Naive B cell (primary cell): ENCODE measurements around the gene EXOC6B. TPM values are rescaled to one million over a fixed set of nuclear protein-coding genes. Genes with fewer than 3 reads are reported as not detected.

Source experiments
- ATAC-seq, 2 donors: fragments of 150-1000 bp; cut with Tn5 transposase; 2 replicates each; pipeline ENCODE4 v1.10.0; 2021; ENCODE audit warnings: low read depth in 2 of 2, mild to moderate bottlenecking in 2 of 2, moderate library complexity in 2 of 2
- DNase-seq: peaks from one replicate; pipeline ENCODE4 v3.0.0; 2022
- H3K27ac Mint-ChIP-seq, 6 donors: one replicate each; pipeline ENCODE4 v1.8.0; 2020 to 2022; ENCODE audit warnings: mild to moderate bottlenecking in 6 of 6, mixed read lengths in 6 of 6, moderate library complexity in 5 of 6, inconsistent platforms in 2 of 6
- H3K27me3 Mint-ChIP-seq, 3 donors: one replicate each; pipeline ENCODE4 v1.8.0; 2021 to 2022; ENCODE audit warnings: mixed read lengths in 3 of 3, mild to moderate bottlenecking in 1 of 3
- H3K36me3 Mint-ChIP-seq, 2 donors: one replicate each; pipeline ENCODE4 v1.8.0; 2020 to 2022; ENCODE audit warnings: mixed read lengths in 2 of 2, inconsistent platforms in 1 of 2, mild to moderate bottlenecking in 1 of 2
- H3K4me1 Mint-ChIP-seq, 3 donors: one replicate each; pipeline ENCODE4 v1.8.0; 2020 to 2022; ENCODE audit warnings: mixed read lengths in 3 of 3, inconsistent platforms in 1 of 3, mild to moderate bottlenecking in 1 of 3, moderate library complexity in 1 of 3
- H3K4me3 Mint-ChIP-seq, 8 donors: one replicate each; pipeline ENCODE4 v1.8.0; 2020 to 2022; ENCODE audit warnings: mild to moderate bottlenecking in 8 of 8, mixed read lengths in 8 of 8, moderate library complexity in 8 of 8, inconsistent platforms in 2 of 8
- H3K9me3 Mint-ChIP-seq, 7 donors: one replicate each; pipeline ENCODE4 v1.8.0; 2020 to 2022; ENCODE audit warnings: mixed read lengths in 7 of 7, mild to moderate bottlenecking in 5 of 7, inconsistent platforms in 2 of 7, moderate library complexity in 1 of 7
- polyA plus RNA-seq, 6 donors: library from polyadenylated mRNA; unstranded; fragments of 300-500 nt; fragmentation: Illumina TruSeq; gene quantifications; one replicate each; pipeline ENCODE4 v1.2.3, GENCODE V29; 2021; ENCODE audit warnings: low read depth in 6 of 6

EXOC6B gene
- polyA plus RNA-seq, 6 donors from 2014 or later: 1.8 to 3.0 (median 2.6) TPM; not detected in 1

DNA sequence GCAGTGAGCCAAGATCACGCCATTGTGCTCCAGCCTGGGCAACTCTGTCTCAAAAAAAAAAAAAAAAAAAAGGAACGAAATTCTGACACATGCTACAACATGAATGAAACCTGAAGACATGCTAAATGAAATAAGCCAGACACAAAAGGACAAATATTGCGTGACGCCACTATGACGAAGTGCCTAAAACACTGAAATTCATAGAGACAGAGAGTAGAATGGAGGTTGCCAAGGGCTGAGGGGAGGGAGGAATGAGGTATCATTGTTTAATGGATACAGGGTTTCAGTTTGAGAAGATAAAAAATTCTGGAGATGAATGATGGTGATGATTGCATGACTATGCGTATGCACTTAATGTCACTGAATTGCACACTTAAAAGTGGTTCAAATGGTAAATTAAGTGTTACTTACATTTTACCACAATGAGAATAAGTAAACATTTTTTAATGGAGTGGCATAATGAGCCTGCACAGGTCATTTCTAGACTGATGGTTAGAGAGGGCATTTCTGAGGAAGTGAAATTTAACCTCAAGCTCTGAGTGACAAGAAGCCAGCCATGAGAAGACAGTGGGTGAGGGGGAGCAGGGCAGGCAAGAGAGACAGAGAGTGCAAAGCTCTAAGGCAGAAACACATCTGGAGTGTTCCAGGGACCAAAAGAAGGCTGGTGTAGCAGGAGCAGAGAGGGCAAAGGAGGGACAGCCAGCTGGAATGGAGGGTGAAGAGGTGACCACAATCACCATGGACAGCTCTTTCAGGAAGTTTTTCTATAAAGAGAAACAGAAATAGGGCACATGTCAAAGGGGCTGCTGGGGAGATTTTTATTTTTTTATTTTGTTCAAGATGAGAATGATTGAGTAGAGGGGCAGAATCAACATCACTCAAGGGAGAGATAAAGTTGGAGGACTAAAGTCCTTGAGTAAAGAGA is 20.6 kb upstream of the EXOC6B start:
- no peaks in the 10 kb centered on the region for H3K9me3 Mint-ChIP-seq
- no peak overlapping the region for H3K4me3 Mint-ChIP-seq
- DNase-seq (no peak), ATAC-seq (peak; percentile 47 to 49)
- H3K27ac Mint-ChIP-seq: no peak overlapping the region
- H3K27me3 Mint-ChIP-seq: peaks cover 15 to 30% (median 30%) of the 10 kb centered on the region in 3 donors
- no peaks in the 10 kb centered on the region for H3K4me1 Mint-ChIP-seq
- no peaks in the 10 kb centered on the region for H3K36me3 Mint-ChIP-seq

DNA sequence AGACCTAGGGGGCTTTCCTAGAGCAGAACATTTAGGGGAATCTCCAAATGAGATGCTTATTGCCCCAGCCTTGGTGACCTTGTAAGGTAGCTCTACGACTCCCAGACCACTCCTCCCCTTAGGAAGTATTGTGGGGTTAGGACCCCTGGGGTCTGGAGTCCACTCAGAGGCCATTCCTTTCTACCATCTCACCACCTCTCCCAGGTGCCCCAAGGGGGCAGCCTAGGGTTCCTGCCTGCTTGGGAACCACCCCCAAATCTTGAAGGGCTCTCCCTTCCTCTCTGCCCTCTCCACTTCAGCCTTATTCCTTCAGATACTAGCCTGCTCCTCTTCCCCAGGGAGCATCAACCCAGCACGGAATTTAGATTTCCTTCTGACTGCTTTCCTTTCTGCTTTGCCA is 17.5 kb upstream of the EXOC6B start:
- no peak overlapping the region for H3K4me3 Mint-ChIP-seq
- H3K27me3 Mint-ChIP-seq: peaks cover 28 to 41% (median 39%) of the 10 kb centered on the region in 3 donors
- no peaks in the 10 kb centered on the region for H3K9me3 Mint-ChIP-seq
- ATAC-seq (no peak), DNase-seq (no peak)
- no peak overlapping the region for H3K27ac Mint-ChIP-seq
- H3K4me1 Mint-ChIP-seq: no peaks in the 10 kb centered on the region
- H3K36me3 Mint-ChIP-seq: no peaks in the 10 kb centered on the region

DNA sequence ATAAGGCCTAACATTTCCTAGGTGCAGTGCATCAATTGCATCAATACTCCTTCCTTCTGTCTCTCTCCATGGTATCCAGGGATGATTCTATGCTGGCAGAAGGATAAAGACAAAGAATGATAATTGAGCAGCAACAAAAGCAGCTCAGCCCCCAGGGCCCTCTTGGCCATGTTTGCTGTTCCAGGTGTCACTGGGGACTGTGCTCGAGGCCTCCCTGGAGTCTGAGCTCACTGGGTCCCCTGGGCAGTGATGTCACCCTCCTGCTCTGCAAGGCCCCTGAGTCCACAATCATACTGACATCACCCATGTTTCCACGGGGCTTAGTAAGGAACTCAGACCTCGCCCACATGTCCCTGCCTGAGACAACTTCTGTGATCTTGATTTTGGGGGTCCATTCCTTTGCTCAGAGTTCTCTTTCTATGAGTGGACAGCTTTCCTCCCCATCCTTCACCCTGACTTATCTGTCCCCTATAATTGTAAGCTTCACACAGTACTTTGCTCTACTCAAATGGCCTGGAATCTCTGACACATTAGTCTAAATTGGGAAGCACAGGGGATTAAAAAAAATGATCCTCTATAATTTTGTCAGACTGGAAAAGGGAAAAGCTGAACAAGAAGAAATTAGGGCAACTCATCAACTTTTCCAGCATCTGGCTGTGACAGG is 15.8 kb upstream of the EXOC6B start:
- DNase-seq: no peak

DNA sequence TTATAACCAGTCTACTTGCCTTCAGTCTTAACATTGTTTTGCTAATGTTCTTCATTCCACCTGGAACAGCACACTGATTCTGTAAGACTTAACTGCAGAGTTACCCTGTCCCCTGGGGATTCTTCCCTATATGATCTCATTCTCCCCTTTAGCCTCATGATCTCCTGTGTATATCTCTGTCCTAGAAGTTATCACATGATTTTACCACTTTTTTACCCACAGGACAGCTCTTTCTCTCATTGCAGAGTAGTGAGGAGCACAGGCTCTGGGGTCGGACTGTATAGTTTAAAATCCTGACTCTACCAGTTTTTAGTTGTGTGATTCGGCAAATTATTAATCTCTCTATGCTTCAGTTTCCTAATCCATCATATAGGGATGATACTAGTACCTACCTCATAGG is 14.2 kb upstream of the EXOC6B start:
- H3K4me3 Mint-ChIP-seq: no peak overlapping the region
- no peaks in the 10 kb centered on the region for H3K9me3 Mint-ChIP-seq
- H3K4me1 Mint-ChIP-seq: no peaks in the 10 kb centered on the region
- ATAC-seq: no peak
- no peak for DNase-seq
- H3K27ac Mint-ChIP-seq: no peak overlapping the region
- H3K36me3 Mint-ChIP-seq: no peaks in the 10 kb centered on the region
- H3K27me3 Mint-ChIP-seq: peaks cover 36 to 55% (median 46%) of the 10 kb centered on the region in 3 donors

More for the DNA sequence above, 15.8 kb upstream of the EXOC6B start:
- no peak overlapping the region for H3K4me3 Mint-ChIP-seq
- no peaks in the 10 kb centered on the region for H3K4me1 Mint-ChIP-seq
- ATAC-seq: no peak
- peaks cover 28 to 41% (median 39%) of the 10 kb centered on the region in 3 donors for H3K27me3 Mint-ChIP-seq
- no peak overlapping the region for H3K27ac Mint-ChIP-seq
- H3K36me3 Mint-ChIP-seq: no peaks in the 10 kb centered on the region
- H3K9me3 Mint-ChIP-seq: no peaks in the 10 kb centered on the region

DNA sequence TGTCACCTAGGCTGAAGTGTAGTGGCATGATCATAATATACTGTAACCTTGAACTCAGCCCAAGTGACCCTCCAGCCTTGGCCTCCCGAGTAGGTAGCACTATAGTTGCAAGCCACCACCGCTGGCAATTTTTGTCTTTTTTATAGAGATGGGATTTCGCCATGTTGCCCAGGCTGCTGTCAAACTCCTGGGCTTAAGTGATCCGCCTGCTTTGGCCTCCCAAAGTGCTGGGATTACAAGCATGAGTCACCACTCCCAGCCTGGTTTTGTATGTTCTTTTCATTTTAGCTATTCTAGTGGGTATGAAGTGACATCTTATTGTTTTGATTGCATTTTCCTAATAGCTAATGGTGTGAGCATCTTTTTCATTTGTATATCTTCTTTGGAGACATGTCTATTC is 11.3 kb upstream of the EXOC6B start:
- ATAC-seq (no peak), DNase-seq (no peak)
- H3K4me3 Mint-ChIP-seq: no peak overlapping the region

DNA sequence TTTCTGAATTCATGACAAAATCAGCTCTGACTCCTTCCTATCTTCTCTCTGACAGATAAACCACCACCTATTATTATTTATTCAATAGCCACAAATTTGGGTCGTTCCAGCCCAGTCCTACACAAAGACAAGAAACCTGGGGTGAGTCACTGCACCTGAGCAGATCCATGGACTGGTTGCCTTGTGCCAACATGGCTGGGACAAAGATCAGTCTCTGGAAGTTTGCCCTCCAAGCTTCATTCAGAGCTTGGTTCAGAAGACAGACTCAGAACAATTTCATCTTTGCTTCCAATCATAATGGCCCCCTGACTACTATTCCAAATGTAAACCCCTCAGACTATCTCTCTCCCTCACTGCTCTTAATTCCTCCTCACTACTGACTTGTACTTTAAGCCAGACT is 9.6 kb upstream of the EXOC6B start:
- DNase-seq (no peak), ATAC-seq (no peak)
- H3K27ac Mint-ChIP-seq: no peak overlapping the region
- H3K27me3 Mint-ChIP-seq: peaks cover 29 to 44% (median 40%) of the 10 kb centered on the region in 3 donors
- peaks cover 0 to 1% (median 0%) of the 10 kb centered on the region in 7 donors for H3K9me3 Mint-ChIP-seq
- H3K4me1 Mint-ChIP-seq: no peaks in the 10 kb centered on the region
- H3K36me3 Mint-ChIP-seq: no peaks in the 10 kb centered on the region
- no peak overlapping the region for H3K4me3 Mint-ChIP-seq

More for the DNA sequence above, 11.3 kb upstream of the EXOC6B start:
- Mint-ChIP-seq H3K27ac (no peak overlapping the region), H3K27me3 (peaks cover 41 to 52% (median 51%) of the 10 kb centered on the region in 3 donors), H3K36me3 (no peaks in the 10 kb centered on the region), H3K4me1 (no peaks in the 10 kb centered on the region), H3K9me3 (peaks cover 0 to 1% (median 0%) of the 10 kb centered on the region in 7 donors)

DNA sequence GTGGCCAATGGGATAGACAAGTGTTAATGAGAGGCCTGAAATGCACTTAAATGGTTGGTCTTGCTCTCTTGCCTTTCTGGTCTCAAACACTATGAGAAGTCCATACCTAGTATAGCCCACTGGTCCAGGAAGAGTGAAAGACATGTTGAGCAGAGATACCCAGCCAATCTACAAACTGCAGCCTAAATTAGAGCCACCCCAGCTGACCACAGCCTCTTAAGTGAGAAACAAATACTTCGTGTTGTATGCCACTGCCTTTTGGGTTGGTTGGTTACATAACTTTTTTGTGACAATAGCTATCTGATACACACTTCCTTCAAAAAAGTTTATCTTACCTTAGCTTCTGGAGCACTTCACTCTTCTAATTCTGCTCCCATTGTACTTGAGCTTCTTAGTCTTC is 8.8 kb upstream of the EXOC6B start:
- Mint-ChIP-seq H3K9me3 (peaks cover 0 to 1% (median 0%) of the 10 kb centered on the region in 7 donors), H3K4me3 (no peak overlapping the region), H3K27ac (peak overlapping the region in 1 of 6 donors; percentile 75), H3K4me1 (no peaks in the 10 kb centered on the region), H3K27me3 (peaks cover 22 to 46% (median 41%) of the 10 kb centered on the region in 3 donors), H3K36me3 (no peaks in the 10 kb centered on the region)
- ATAC-seq (no peak), DNase-seq (no peak)

DNA sequence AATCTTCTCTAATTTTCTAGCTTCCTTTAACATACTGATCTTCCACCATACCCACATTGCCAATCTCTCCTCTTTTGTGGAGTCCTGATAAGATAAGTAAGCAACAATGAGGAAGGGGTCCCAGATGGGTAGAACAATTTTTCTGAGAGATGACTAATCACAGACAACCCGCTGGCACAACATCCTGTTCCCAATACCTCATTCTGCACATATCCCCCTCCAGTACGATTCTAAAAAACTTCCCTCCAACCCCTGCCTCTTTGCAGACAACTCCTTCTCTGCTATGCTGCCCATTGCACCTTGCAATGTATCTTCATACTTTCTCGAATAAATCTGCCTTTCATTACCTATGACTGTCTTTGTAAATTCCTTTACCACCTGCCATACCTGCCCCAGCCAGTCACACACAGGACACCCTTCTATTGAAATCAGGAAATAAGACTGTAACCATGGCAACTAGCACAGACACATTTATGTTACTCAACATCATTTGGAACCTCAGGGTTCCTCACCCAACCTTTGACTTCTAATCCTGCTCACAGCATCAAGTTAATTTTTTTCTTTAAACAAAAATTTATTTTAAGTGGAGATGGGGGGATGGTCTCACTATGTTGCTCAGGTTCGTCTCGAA is 7.4 kb upstream of the EXOC6B start:
- peaks cover 30 to 51% (median 45%) of the 10 kb centered on the region in 3 donors for H3K27me3 Mint-ChIP-seq
- no peak overlapping the region for H3K4me3 Mint-ChIP-seq
- H3K36me3 Mint-ChIP-seq: no peaks in the 10 kb centered on the region
- H3K27ac Mint-ChIP-seq: peak overlapping the region in 1 of 6 donors; percentile 4
- ATAC-seq: peak; percentile 63 to 64
- H3K9me3 Mint-ChIP-seq: peaks cover 0 to 1% (median 0%) of the 10 kb centered on the region in 7 donors
- DNase-seq: no peak
- H3K4me1 Mint-ChIP-seq: no peaks in the 10 kb centered on the region

DNA sequence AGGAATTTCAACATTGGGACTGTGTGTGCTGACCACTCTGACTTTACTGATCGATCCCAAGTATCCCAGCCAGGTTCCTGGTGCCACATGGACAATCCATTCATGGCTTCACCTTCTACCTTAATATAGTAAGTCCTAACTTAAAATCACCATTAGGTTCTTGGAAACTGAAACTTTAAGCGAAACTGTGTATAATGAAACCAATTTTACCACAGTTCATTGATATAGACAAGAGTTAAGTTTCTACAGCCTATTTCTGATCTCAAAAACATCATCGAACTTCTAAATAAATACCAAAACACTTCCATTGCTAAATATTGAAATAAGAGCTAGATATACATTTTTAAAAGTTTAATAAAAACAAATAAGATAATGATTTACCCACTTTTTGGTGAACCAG is 4.4 kb upstream of the EXOC6B start:
- Mint-ChIP-seq H3K27ac (no peak overlapping the region), H3K9me3 (peaks cover 0 to 1% (median 0%) of the 10 kb centered on the region in 7 donors), H3K4me1 (peaks cover 6% of the 10 kb centered on the region in 3 donors), H3K36me3 (peaks cover 0 to 6% of the 10 kb centered on the region in 2 donors), H3K4me3 (peak overlapping the region in 1 of 8 donors; percentile 31), H3K27me3 (peaks cover 27 to 51% (median 47%) of the 10 kb centered on the region in 3 donors)
- ATAC-seq (no peak), DNase-seq (no peak)

DNA sequence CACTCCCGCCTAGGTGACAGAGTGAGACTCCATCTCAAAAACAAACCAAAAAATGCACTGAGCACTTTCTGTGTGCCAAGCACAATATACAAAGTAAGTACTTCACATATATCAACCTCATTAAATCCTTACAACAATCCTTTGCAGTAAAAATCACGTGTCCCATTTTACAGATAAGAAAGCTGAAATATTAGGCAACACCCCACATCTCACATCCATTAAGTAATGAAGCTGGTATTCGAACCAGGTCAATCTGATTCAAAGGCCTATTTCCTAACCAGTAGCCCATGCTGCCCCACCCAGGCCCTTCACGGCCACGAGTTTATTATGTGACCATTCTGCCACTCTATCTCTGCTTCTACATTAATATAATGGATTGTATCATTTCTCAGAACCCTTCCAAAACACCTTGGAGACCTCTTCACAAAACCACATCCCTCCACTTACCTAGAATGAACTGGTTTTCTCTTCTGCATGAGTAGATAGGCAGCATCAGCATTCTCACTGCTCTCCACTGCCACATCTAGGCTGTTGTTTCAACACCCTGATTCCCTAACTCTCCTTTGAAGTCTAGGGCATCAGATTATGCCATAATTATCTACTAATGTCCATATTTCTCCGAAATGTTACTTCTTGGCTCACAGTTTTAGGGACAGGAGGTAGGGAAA is 3.1 kb upstream of the EXOC6B start:
- Mint-ChIP-seq H3K36me3 (peaks cover 0 to 6% of the 10 kb centered on the region in 2 donors), H3K4me3 (peak overlapping the region in 1 of 8 donors; percentile 53), H3K27ac (no peak overlapping the region), H3K27me3 (peaks cover 32 to 44% (median 37%) of the 10 kb centered on the region in 3 donors), H3K4me1 (peaks cover 17 to 19% (median 19%) of the 10 kb centered on the region in 3 donors), H3K9me3 (peaks cover 0 to under 1% (median 0%) of the 10 kb centered on the region in 7 donors)
- no peak for DNase-seq
- ATAC-seq: no peak

DNA sequence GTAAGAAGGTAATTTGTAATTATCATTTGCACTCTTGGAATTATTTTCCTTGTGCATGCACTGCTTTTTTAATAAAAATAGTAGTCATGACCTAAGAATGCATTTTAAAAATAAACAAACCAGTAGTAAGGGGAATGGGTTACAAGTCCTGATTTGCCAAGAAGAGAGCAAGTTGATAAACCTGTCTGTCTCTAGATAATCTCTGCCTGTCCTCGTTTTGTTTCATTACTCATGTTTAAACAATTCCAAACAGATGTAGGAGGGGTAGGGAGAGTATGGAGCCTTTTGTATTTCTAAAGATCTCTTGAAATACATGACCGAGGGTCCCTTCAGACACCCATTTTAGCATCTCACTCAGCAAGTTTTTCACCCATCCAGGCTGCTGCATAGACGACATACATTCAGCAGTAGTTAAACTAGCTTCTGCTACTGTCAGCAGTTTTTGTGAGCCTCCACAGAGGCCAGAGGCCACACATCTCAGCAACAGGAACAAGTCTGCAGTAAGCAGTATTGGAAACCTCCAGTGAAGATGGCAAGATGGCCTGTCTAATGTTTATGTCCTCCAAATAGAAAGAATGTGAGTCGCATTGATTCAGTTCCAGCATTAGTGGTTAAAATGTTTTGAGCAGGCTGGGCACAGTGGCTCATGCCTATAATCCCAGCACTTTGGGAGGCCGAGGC is 2.3 kb upstream of the EXOC6B start:
- Mint-ChIP-seq H3K36me3 (peaks cover 0 to 6% of the 10 kb centered on the region in 2 donors), H3K4me1 (peaks cover 20 to 21% (median 20%) of the 10 kb centered on the region in 3 donors), H3K4me3 (no peak overlapping the region), H3K27ac (no peak overlapping the region), H3K9me3 (no peaks in the 10 kb centered on the region), H3K27me3 (peaks cover 24 to 36% (median 33%) of the 10 kb centered on the region in 3 donors)
- ATAC-seq (no peak), DNase-seq (no peak)

DNA sequence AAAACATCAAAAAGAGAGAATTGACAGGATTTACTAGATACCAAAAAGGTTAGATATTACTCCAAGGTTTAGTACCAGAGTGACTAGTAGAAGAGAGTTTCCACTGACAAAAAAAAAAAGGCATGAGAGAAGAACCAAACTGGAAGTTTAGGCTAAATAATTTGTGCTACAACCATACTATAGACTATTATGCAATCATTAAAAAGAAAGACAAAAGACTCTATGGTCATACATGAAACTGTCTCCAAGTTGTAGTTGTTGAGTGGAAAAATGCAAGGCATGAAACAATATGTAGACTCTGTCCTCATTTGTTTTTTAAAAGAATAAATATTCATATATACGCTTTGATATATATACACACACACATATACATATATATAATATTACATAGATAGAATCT is 1.7 kb upstream of the EXOC6B start:
- no peak overlapping the region for H3K27ac Mint-ChIP-seq
- ATAC-seq (no peak), DNase-seq (no peak)
- H3K4me3 Mint-ChIP-seq: peak overlapping the region in 3 of 8 donors; percentile 43 to 96 (median 65)
- no peaks in the 10 kb centered on the region for H3K9me3 Mint-ChIP-seq
- peaks cover 20 to 25% (median 24%) of the 10 kb centered on the region in 3 donors for H3K4me1 Mint-ChIP-seq
- H3K27me3 Mint-ChIP-seq: peaks cover 22 to 34% (median 33%) of the 10 kb centered on the region in 3 donors
- peaks cover 0 to 6% of the 10 kb centered on the region in 2 donors for H3K36me3 Mint-ChIP-seq
